Nephron (organoid): ENCODE measurements around the gene PCDH9.

ENCODE experiments used
- H3K27ac Mint-ChIP-seq, 3 experiments: 2 replicates each; pipeline ENCODE4 v1.8.0; 2020; ENCODE audit warnings: mixed read lengths in 3 of 3, mild to moderate bottlenecking in 2 of 3, moderate library complexity in 1 of 3
- H3K27me3 Mint-ChIP-seq: 2 replicates; pipeline ENCODE4 v1.8.0; 2021; ENCODE audit warnings: low read depth, mild to moderate bottlenecking, moderate library complexity, mixed read lengths
- H3K36me3 Mint-ChIP-seq: 2 replicates; pipeline ENCODE4 v1.8.0; 2020; ENCODE audit warnings: low read depth, mixed read lengths
- H3K4me1 Mint-ChIP-seq: 2 replicates; pipeline ENCODE4 v1.8.0; 2020; ENCODE audit warnings: mixed read lengths
- H3K4me3 Mint-ChIP-seq, 3 experiments: 2 replicates each; pipeline ENCODE4 v1.8.0; 2020; ENCODE audit warnings: mild to moderate bottlenecking in 3 of 3, mixed read lengths in 3 of 3, moderate library complexity in 2 of 3
- H3K9me3 Mint-ChIP-seq: 2 replicates; pipeline ENCODE4 v1.8.0; 2020; ENCODE audit warnings: mixed read lengths
- CTCF ChIP-seq, 3 experiments: fragments of 200-600 bp; sonication (generic); IDR thresholded peaks; one replicate each; pipeline ENCODE4 v1.5.0; 2021; ENCODE audit warnings: antibody characterized with exemption in 3 of 3; ENCODE audit not compliant: unreplicated experiment in 3 of 3

Gene PCDH9

GRCh38 chr13:66489172-66489571 lies 741.0 kb downstream of the PCDH9 start:
- no peaks in the 10 kb centered on the region for H3K9me3 Mint-ChIP-seq
- H3K4me1 Mint-ChIP-seq = no peaks in the 10 kb centered on the region
- H3K27ac Mint-ChIP-seq = no peak overlapping the region
- H3K36me3 Mint-ChIP-seq = no peaks in the 10 kb centered on the region
- no peaks in the 10 kb centered on the region for H3K27me3 Mint-ChIP-seq
- TF ChIP-seq CTCF (IDR thresholded peaks at IDR 0.05; ENCODE audit: unreplicated experiment in 3 of 3) = no peak
- H3K4me3 Mint-ChIP-seq = no peak overlapping the region

GRCh38 chr13:66483712-66484111 lies 746.4 kb downstream of the PCDH9 start:
- no peak overlapping the region for H3K4me3 Mint-ChIP-seq
- no peaks in the 10 kb centered on the region for H3K4me1 Mint-ChIP-seq
- peaks cover 6% of the 10 kb centered on the region for H3K9me3 Mint-ChIP-seq
- no peak overlapping the region for H3K27ac Mint-ChIP-seq
- TF ChIP-seq CTCF (IDR thresholded peaks at IDR 0.05; ENCODE audit: unreplicated experiment in 3 of 3) = no peak
- H3K36me3 Mint-ChIP-seq = peaks cover 3% of the 10 kb centered on the region
- no peaks in the 10 kb centered on the region for H3K27me3 Mint-ChIP-seq

GRCh38 chr13:66482836-66483235 lies 747.3 kb downstream of the PCDH9 start:
- H3K27ac Mint-ChIP-seq = no peak overlapping the region
- peaks cover 3% of the 10 kb centered on the region for H3K36me3 Mint-ChIP-seq
- no peaks in the 10 kb centered on the region for H3K4me1 Mint-ChIP-seq
- H3K27me3 Mint-ChIP-seq = no peaks in the 10 kb centered on the region
- TF ChIP-seq CTCF (IDR thresholded peaks at IDR 0.05; ENCODE audit: unreplicated experiment in 3 of 3) = no peak
- peaks cover 6% of the 10 kb centered on the region for H3K9me3 Mint-ChIP-seq
- H3K4me3 Mint-ChIP-seq = no peak overlapping the region

- Mint-ChIP-seq H3K4me3 (no peak overlapping the region), H3K27me3 (no peaks in the 10 kb centered on the region)
- no peak for TF ChIP-seq CTCF (IDR thresholded peaks at IDR 0.05; ENCODE audit: unreplicated experiment in 3 of 3)
Measured at GRCh38 chr13:66477816-66478215, 752.3 kb downstream of the PCDH9 start.

GRCh38 chr13:66475061-66475460 lies 755.1 kb downstream of the PCDH9 start:
- Mint-ChIP-seq H3K9me3 (peaks cover 2% of the 10 kb centered on the region), H3K27ac (no peak overlapping the region), H3K36me3 (peaks cover 1% of the 10 kb centered on the region), H3K4me1 (no peaks in the 10 kb centered on the region), H3K4me3 (no peak overlapping the region), H3K27me3 (no peaks in the 10 kb centered on the region)
- no peak for TF ChIP-seq CTCF (IDR thresholded peaks at IDR 0.05; ENCODE audit: unreplicated experiment in 3 of 3)

More at GRCh38 chr13:66477816-66478215, 752.3 kb downstream of the PCDH9 start:
- H3K36me3 Mint-ChIP-seq = peaks cover 3% of the 10 kb centered on the region
- no peak overlapping the region for H3K27ac Mint-ChIP-seq
- H3K9me3 Mint-ChIP-seq = peaks cover 6% of the 10 kb centered on the region
- H3K4me1 Mint-ChIP-seq = no peaks in the 10 kb centered on the region

- H3K4me3 Mint-ChIP-seq = no peak overlapping the region
- no peaks in the 10 kb centered on the region for H3K27me3 Mint-ChIP-seq
- no peaks in the 10 kb centered on the region for H3K4me1 Mint-ChIP-seq
- no peak for TF ChIP-seq CTCF (IDR thresholded peaks at IDR 0.05; ENCODE audit: unreplicated experiment in 3 of 3)
- no peak overlapping the region for H3K27ac Mint-ChIP-seq
- H3K9me3 Mint-ChIP-seq = no peaks in the 10 kb centered on the region
- H3K36me3 Mint-ChIP-seq = no peaks in the 10 kb centered on the region
Measured at GRCh38 chr13:66469745-66470144, 760.4 kb downstream of the PCDH9 start.
